HepG2 (cell line): ENCODE measurements around the gene SULT2B1. TPM values are rescaled to one million over a fixed set of nuclear protein-coding genes. Genes with fewer than 3 reads are reported as not detected.

Experiments
- ATM ChIP-seq: fragments of 450-650 bp; IDR thresholded peaks from 2 replicates; pipeline ENCODE4 v1.7.1; 2017; ENCODE audit warnings: mild to moderate bottlenecking, borderline replicate concordance
- EEA1 ChIP-seq: sonication (generic); formaldehyde crosslinking; IDR thresholded peaks from 2 replicates; pipeline ENCODE4 v1.5.1; 2020; ENCODE audit warnings: mild to moderate bottlenecking, missing genetic modification reagents, borderline replicate concordance
- HNRNPL ChIP-seq: fragments of 200-400 bp; formaldehyde crosslinking; IDR thresholded peaks from 2 replicates; pipeline ENCODE4 v1.6.1; 2017; ENCODE audit warnings: mild to moderate bottlenecking, low read depth, low read length
- POLR2G ChIP-seq: fragments of 200-400 bp; formaldehyde crosslinking; IDR thresholded peaks from 2 replicates; pipeline ENCODE4 v1.6.1; 2018; ENCODE audit warnings: mild to moderate bottlenecking, low read depth, low read length, moderate library complexity
- TARDBP ChIP-seq: sonication (generic); formaldehyde crosslinking; IDR thresholded peaks from 2 replicates; pipeline ENCODE4 v1.8.0; 2022; ENCODE audit warnings: mild to moderate bottlenecking, missing genetic modification reagents
- TCF7L2 ChIP-seq: IDR thresholded peaks from 2 replicates; pipeline ENCODE4 v1.6.1; 2011; ENCODE audit warnings: mild to moderate bottlenecking, low read depth, low read length, moderate library complexity
- ZNF253 ChIP-seq: sonication (generic); formaldehyde crosslinking; IDR thresholded peaks from 2 replicates; pipeline ENCODE4 v1.8.0; 2022; ENCODE audit warnings: mild to moderate bottlenecking, missing genetic modification reagents, borderline replicate concordance
- ZNF614 ChIP-seq: IDR thresholded peaks from 2 replicates; pipeline ENCODE4 v1.6.1; 2018; ENCODE audit warnings: missing biosample characterization, missing genetic modification reagents, inconsistent platforms, borderline replicate concordance
- ZNF747 ChIP-seq: sonication (generic); formaldehyde crosslinking; IDR thresholded peaks from 2 replicates; pipeline ENCODE4 v1.8.1; 2023; ENCODE audit warnings: missing genetic modification reagents, mild to moderate bottlenecking, borderline replicate concordance
- ZNF768 ChIP-seq: sonication (generic); formaldehyde crosslinking; IDR thresholded peaks from 2 replicates; pipeline ENCODE4 v1.4.0; 2020; ENCODE audit warnings: missing genetic modification reagents
- ZNF83 ChIP-seq: sonication (generic); formaldehyde crosslinking; IDR thresholded peaks from 2 replicates; pipeline ENCODE4 v1.4.0; 2020; ENCODE audit warnings: missing genetic modification reagents, mild to moderate bottlenecking, borderline replicate concordance
- ZNF841 ChIP-seq: sonication (generic); formaldehyde crosslinking; IDR thresholded peaks from 2 replicates; pipeline ENCODE4 v1.8.1; 2023; ENCODE audit warnings: missing genetic modification reagents, borderline replicate concordance
- polyA plus RNA-seq, 8 experiments: library from polyadenylated mRNA; depleted of rRNA in 3 of 8; stranded (reverse) in 7 of 8; unstranded in 1 of 8; fragments of >200 nt; fragmentation: Illumina TruSeq in 4 of 8; extraction: Trizol in 4 of 8; gene quantifications; 2 replicates each; pipeline versions ENCODE4 v1.2.1 to v1.2.3, GENCODE V29; 2011 to 2016; ENCODE audit warnings: low read depth in 4 of 8, missing spikeins in 1 of 8, mixed read lengths in 1 of 8; ENCODE audit not compliant: insufficient read depth in 1 of 8
- total RNA-seq, 5 experiments: library from RNA; depleted of rRNA; stranded (reverse); fragments of >200 nt; fragmentation: Illumina TruSeq; extraction: Trizol; gene quantifications; 2 replicates each; pipeline ENCODE4 v1.2.3, GENCODE V29; 2016; ENCODE audit warnings: low read depth in 1 of 5
- TF ChIP-seq, protein P1 (sequence below): sonication (generic); formaldehyde crosslinking; conservative IDR thresholded peaks from 2 replicates; pipeline ENCODE4 v1.8.0; 2022; ENCODE audit warnings: mild to moderate bottlenecking, moderate library complexity, missing genetic modification reagents
- TF ChIP-seq, protein P2 (sequence below): fragments of 450-650 bp; IDR thresholded peaks from 2 replicates; pipeline ENCODE4 v1.6.1; 2016
- TF ChIP-seq, protein P3 (sequence below): sonication (generic); formaldehyde crosslinking; conservative IDR thresholded peaks from 2 replicates; pipeline ENCODE4 v1.8.0; 2022; ENCODE audit warnings: missing genetic modification reagents
- TF ChIP-seq, protein P4 (sequence below): sonication (generic); formaldehyde crosslinking; IDR thresholded peaks from 2 replicates; pipeline ENCODE4 v1.4.0; 2020; ENCODE audit warnings: low read depth, missing genetic modification reagents
- TF ChIP-seq, protein P5 (sequence below), 2 experiments: sonication (generic) in 1 of 2; formaldehyde crosslinking in 1 of 2; IDR thresholded peaks; 2 replicates each; pipeline versions ENCODE4 v1.4.0 to v1.6.1; 2018 to 2020; ENCODE audit warnings: missing genetic modification reagents in 2 of 2, borderline replicate concordance in 1 of 2, low read depth in 1 of 2, mild to moderate bottlenecking in 1 of 2, missing biosample characterization in 1 of 2

Gene SULT2B1
- total and polyA plus RNA-seq, 2 of the 13 experiments (the other 11 are each of a cell fraction or from before 2014, with no cell fraction given) = 0.13 TPM; not detected in 1

DNA sequence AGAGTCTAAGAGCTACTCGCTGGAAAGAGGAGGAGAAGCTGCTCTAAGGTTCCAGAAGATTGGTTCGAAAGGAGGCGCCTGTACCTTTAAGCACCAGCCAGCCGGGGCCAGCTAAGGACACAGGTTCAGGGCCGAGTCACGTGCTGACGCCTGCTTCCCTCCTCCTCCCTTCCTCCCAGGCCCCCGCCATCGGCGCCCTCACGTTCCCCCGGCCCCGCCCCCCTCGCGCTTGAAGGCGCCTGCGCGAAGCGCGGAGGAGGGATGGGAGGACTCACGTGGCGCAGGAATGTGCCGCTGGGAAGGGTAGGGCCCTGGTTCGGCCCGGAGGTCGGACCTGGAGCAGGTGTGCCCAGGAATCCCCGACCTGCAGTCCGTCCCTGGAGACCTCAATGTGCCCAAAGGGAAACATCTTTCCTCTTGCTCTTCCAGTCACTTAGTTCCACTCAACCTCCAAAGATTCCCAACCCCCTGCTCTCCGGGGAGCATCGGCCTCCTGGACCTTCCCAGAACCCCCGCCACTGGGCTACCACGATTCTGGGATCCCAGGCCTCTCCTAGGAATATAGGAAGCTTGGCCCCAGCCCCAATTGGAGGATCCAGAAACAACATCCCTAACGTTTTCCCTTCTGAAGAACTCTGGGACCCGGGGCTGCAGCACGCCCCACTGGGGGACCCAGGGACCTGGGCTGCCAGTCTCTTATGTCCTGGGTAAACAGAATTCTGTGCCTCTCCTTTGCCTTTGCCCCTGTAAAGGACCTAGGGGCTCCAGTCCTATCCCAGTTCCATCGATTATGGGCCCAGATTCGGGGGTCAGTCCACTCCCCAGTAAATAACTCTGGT is 82.7 kb downstream of the SULT2B1 start (continued):
- TF ChIP-seq, protein P1, sequence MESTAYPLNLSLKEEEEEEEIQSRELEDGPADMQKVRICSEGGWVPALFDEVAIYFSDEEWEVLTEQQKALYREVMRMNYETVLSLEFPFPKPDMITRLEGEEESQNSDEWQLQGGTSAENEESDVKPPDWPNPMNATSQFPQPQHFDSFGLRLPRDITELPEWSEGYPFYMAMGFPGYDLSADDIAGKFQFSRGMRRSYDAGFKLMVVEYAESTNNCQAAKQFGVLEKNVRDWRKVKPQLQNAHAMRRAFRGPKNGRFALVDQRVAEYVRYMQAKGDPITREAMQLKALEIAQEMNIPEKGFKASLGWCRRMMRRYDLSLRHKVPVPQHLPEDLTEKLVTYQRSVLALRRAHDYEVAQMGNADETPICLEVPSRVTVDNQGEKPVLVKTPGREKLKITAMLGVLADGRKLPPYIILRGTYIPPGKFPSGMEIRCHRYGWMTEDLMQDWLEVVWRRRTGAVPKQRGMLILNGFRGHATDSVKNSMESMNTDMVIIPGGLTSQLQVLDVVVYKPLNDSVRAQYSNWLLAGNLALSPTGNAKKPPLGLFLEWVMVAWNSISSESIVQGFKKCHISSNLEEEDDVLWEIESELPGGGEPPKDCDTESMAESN (CRISPR knock-in tag) = peak; percentile 63; the same call in 1 of the 2 replicates
- no peak for TF ChIP-seq ZNF83 (CRISPR knock-in tag)
- TF ChIP-seq TARDBP (CRISPR knock-in tag) = 0 out of 2 replicates have a peak, but pooled peaks have one; percentile 59
- TF ChIP-seq, protein P2, sequence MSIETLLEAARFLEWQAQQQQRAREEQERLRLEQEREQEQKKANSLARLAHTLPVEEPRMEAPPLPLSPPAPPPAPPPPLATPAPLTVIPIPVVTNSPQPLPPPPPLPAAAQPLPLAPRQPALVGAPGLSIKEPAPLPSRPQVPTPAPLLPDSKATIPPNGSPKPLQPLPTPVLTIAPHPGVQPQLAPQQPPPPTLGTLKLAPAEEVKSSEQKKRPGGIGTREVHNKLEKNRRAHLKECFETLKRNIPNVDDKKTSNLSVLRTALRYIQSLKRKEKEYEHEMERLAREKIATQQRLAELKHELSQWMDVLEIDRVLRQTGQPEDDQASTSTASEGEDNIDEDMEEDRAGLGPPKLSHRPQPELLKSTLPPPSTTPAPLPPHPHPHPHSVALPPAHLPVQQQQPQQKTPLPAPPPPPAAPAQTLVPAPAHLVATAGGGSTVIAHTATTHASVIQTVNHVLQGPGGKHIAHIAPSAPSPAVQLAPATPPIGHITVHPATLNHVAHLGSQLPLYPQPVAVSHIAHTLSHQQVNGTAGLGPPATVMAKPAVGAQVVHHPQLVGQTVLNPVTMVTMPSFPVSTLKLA = peak; percentile 48
- TF ChIP-seq HNRNPL = no peak
- TF ChIP-seq, protein P3, sequence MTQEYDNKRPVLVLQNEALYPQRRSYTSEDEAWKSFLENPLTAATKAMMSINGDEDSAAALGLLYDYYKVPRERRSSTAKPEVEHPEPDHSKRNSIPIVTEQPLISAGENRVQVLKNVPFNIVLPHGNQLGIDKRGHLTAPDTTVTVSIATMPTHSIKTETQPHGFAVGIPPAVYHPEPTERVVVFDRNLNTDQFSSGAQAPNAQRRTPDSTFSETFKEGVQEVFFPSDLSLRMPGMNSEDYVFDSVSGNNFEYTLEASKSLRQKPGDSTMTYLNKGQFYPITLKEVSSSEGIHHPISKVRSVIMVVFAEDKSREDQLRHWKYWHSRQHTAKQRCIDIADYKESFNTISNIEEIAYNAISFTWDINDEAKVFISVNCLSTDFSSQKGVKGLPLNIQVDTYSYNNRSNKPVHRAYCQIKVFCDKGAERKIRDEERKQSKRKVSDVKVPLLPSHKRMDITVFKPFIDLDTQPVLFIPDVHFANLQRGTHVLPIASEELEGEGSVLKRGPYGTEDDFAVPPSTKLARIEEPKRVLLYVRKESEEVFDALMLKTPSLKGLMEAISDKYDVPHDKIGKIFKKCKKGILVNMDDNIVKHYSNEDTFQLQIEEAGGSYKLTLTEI (CRISPR knock-in tag) = no peak
- no peak for TF ChIP-seq ZNF841
- TF ChIP-seq EEA1 (CRISPR knock-in tag) = no peak
- no peak for TF ChIP-seq ATM
- TF ChIP-seq, protein P4, sequence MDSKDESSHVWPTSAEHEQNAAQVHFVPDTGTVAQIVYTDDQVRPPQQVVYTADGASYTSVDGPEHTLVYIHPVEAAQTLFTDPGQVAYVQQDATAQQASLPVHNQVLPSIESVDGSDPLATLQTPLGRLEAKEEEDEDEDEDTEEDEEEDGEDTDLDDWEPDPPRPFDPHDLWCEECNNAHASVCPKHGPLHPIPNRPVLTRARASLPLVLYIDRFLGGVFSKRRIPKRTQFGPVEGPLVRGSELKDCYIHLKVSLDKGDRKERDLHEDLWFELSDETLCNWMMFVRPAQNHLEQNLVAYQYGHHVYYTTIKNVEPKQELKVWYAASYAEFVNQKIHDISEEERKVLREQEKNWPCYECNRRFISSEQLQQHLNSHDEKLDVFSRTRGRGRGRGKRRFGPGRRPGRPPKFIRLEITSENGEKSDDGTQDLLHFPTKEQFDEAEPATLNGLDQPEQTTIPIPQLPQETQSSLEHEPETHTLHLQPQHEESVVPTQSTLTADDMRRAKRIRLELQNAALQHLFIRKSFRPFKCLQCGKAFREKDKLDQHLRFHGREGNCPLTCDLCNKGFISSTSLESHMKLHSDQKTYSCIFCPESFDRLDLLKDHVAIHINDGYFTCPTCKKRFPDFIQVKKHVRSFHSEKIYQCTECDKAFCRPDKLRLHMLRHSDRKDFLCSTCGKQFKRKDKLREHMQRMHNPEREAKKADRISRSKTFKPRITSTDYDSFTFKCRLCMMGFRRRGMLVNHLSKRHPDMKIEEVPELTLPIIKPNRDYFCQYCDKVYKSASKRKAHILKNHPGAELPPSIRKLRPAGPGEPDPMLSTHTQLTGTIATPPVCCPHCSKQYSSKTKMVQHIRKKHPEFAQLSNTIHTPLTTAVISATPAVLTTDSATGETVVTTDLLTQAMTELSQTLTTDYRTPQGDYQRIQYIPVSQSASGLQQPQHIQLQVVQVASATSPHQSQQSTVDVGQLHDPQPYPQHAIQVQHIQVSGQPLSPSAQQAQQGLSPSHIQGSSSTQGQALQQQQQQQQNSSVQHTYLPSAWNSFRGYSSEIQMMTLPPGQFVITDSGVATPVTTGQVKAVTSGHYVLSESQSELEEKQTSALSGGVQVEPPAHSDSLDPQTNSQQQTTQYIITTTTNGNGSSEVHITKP (CRISPR knock-in tag) = peak; percentile 91
- TF ChIP-seq TCF7L2 = no peak
- no peak for TF ChIP-seq ZNF768 (CRISPR knock-in tag)
- 0 out of 2 replicates have a peak, but pooled peaks have one; percentile 68 for TF ChIP-seq ZNF253 (CRISPR knock-in tag)
- no peak for TF ChIP-seq ZNF614
- TF ChIP-seq, protein P5, sequence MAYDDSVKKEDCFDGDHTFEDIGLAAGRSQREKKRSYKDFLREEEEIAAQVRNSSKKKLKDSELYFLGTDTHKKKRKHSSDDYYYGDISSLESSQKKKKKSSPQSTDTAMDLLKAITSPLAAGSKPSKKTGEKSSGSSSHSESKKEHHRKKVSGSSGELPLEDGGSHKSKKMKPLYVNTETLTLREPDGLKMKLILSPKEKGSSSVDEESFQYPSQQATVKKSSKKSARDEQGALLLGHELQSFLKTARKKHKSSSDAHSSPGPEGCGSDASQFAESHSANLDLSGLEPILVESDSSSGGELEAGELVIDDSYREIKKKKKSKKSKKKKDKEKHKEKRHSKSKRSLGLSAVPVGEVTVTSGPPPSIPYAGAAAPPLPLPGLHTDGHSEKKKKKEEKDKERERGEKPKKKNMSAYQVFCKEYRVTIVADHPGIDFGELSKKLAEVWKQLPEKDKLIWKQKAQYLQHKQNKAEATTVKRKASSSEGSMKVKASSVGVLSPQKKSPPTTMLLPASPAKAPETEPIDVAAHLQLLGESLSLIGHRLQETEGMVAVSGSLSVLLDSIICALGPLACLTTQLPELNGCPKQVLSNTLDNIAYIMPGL (CRISPR knock-in tag; IDR thresholded peaks at IDR 0.05; ENCODE audit: borderline replicate concordance in 1 of 2, low read depth in 1 of 2) = peak in 1 of 2 experiments; percentile 25; a peak in 1 of 4 replicates
- no peak for TF ChIP-seq ZNF747 (CRISPR knock-in tag)
- peak; percentile 78 for TF ChIP-seq POLR2G
